Ovary (tissue), 3 donors: ENCODE measurements around the gene SCN5A.

ENCODE experiments used
- EP300 ChIP-seq: sonication (generic); formaldehyde crosslinking; IDR thresholded peaks from one replicate; pipeline ENCODE4 v1.6.1; 2017; ENCODE audit warnings: antibody characterized with exemption
- POLR2A ChIP-seq: fragments of 450-650 bp; IDR thresholded peaks from one replicate; pipeline ENCODE4 v1.6.1; 2017; ENCODE audit warnings: antibody characterized with exemption, mild to moderate bottlenecking, moderate library complexity
- TF ChIP-seq, protein P1 (sequence below), 3 donors: fragments of 450-650 bp in 2 of 3; fragments of 200-600 bp in 1 of 3; IDR thresholded peaks; one replicate each; pipeline versions ENCODE4 v1.5.1 to v1.8.0; 2016 to 2022; ENCODE audit warnings: antibody characterized with exemption in 3 of 3, mild to moderate bottlenecking in 1 of 3
- donor health status: DM: no; HTN: no; CAD: no.

DNA sequence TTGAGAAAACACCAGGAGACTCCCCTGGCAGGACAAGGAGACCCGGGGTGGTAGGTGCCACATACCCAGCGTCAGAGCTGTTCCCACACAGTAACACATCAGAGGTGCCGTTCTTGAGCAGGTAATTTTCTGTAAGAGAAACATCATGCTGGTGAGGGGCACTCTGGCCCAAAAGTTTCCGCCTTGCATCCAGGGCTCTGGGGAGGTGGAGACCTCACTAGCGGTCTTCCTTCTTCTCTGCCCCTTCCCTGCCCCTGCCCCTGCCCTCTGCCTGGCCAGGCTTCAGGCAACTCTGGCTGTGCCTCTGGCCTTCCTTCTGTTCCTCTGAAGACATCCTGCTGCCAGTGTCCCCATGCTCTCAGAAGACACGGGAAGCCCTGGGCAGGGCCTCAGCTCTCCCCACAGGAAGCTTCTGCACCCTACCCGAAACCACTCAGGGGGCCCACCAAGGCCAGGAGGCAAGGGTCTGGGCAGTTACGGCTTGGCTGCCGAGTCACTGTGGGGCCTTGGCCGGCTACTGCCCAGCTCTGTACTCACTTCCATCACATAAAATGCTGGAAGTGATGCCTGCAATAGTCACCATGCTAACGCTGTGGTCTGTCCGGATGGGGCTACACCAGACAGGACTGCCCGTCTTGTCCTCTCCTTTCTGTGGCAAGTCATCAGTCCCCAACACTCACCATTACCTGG, 41.3 kb downstream of the SCN5A start:
- TF ChIP-seq, protein P1, sequence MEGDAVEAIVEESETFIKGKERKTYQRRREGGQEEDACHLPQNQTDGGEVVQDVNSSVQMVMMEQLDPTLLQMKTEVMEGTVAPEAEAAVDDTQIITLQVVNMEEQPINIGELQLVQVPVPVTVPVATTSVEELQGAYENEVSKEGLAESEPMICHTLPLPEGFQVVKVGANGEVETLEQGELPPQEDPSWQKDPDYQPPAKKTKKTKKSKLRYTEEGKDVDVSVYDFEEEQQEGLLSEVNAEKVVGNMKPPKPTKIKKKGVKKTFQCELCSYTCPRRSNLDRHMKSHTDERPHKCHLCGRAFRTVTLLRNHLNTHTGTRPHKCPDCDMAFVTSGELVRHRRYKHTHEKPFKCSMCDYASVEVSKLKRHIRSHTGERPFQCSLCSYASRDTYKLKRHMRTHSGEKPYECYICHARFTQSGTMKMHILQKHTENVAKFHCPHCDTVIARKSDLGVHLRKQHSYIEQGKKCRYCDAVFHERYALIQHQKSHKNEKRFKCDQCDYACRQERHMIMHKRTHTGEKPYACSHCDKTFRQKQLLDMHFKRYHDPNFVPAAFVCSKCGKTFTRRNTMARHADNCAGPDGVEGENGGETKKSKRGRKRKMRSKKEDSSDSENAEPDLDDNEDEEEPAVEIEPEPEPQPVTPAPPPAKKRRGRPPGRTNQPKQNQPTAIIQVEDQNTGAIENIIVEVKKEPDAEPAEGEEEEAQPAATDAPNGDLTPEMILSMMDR (IDR thresholded peaks at IDR 0.05): no peak
- TF ChIP-seq EP300 (no peak), POLR2A (no peak)
